Endothelial cell of umbilical vein (primary cell): ENCODE measurements around the gene GJA8. TPM values are rescaled to one million over a fixed set of nuclear protein-coding genes. Genes with fewer than 3 reads are reported as not detected.
"Not testable (repeated sequence)": the region's sequence is repeated elsewhere in the genome, so short reads cannot be mapped to it uniquely, and the experiment has no call there.

Experiments
- BruUV-seq: library from RNA; stranded (reverse); fragments of 400-500 nt; replicated peaks from 2 replicates; lab custom pipeline; 2021; lab: Mats Ljungman, UMichigan
- CTCF ChIA-PET: fragments of 300-600, 350-600 bp; sonication (Branson Sonifier 250); formaldehyde crosslinking; loops from one replicate; lab custom pipeline; 2021; ENCODE audit warnings: antibody characterized with exemption, inconsistent platforms; lab: Charles Lee
- POLR2A ChIA-PET: fragments of 300-600, 350-600 bp; sonication (Branson Sonifier 250); formaldehyde crosslinking; loops from one replicate; lab custom pipeline; 2021; ENCODE audit warnings: antibody characterized with exemption, inconsistent platforms; lab: Charles Lee
- DNase-seq: peaks from one replicate; pipeline ENCODE4 v3.0.0-alpha.2; 2011; ENCODE audit warnings: low read depth, low spot score
- FAIRE-seq: peaks from 2 replicates; lab custom pipeline; 2011; peaks lifted over from hg19 to GRCh38; lab: Jason Lieb, UNC
- H2AFZ ChIP-seq: 2 replicates; pipeline ENCODE4 v1.6.0; 2012; ENCODE audit warnings: low read depth, low read length, control low read depth, inconsistent platforms
- H3K27ac ChIP-seq: 2 replicates; pipeline ENCODE4 v1.5.1; 2011; ENCODE audit warnings: low read depth, mild to moderate bottlenecking, control low read depth, low read length, moderate library complexity; ENCODE audit not compliant: insufficient read depth
- H3K27me3 ChIP-seq, 2 experiments: 2 replicates each; pipeline versions ENCODE4 v1.6.0 to v1.6.1; 2011; ENCODE audit warnings: low read length in 2 of 2, mixed read lengths in 1 of 2; ENCODE audit not compliant: control insufficient read depth in 2 of 2, insufficient read depth in 2 of 2
- H3K36me3 ChIP-seq, 2 experiments: 2 replicates in 1 of 2; 3 replicates in 1 of 2; pipeline ENCODE4 v1.5.1; 2011; ENCODE audit warnings: low read length in 2 of 2, mild to moderate bottlenecking in 1 of 2, moderate library complexity in 1 of 2; ENCODE audit not compliant: control insufficient read depth in 2 of 2, insufficient read depth in 2 of 2; ENCODE audit errors: extremely low read depth in 1 of 2
- H3K4me1 ChIP-seq: 3 replicates; pipeline ENCODE4 v1.5.1; 2011; ENCODE audit warnings: mild to moderate bottlenecking, low read length; ENCODE audit not compliant: control insufficient read depth, insufficient read depth; ENCODE audit errors: extremely low read depth
- H3K4me2 ChIP-seq: 2 replicates; pipeline ENCODE4 v1.6.1; 2011; ENCODE audit warnings: low read length, control low read depth, mixed read lengths; ENCODE audit not compliant: insufficient read depth
- H3K4me3 ChIP-seq, 3 experiments: fragments of 200-600 bp in 1 of 3; sonication (generic), shearing (Covaris generic) in 1 of 3; replicated peaks in 1 of 3; 2 replicates each; pipeline ENCODE4 v1.5.1; 2011 to 2016; ENCODE audit warnings: control low read depth in 3 of 3, low read length in 3 of 3, mild to moderate bottlenecking in 2 of 3, inconsistent platforms in 1 of 3, low read depth in 1 of 3, moderate library complexity in 1 of 3; ENCODE audit not compliant: insufficient read depth in 1 of 3
- H3K79me2 ChIP-seq: 2 replicates; pipeline ENCODE4 v1.6.0; 2012; ENCODE audit warnings: low read length, inconsistent platforms; ENCODE audit not compliant: control insufficient read depth, insufficient read depth
- H3K9ac ChIP-seq: replicated peaks from 2 replicates; pipeline ENCODE3; 2011; ENCODE audit warnings: low read length, control low read depth; ENCODE audit not compliant: insufficient read depth; ENCODE audit errors: extremely low read depth
- H3K9me1 ChIP-seq: replicated peaks from 3 replicates; pipeline ENCODE4 v1.6.0; 2011; ENCODE audit warnings: mild to moderate bottlenecking, low read length; ENCODE audit not compliant: control insufficient read depth, insufficient read depth; ENCODE audit errors: extremely low read depth
- H3K9me3 ChIP-seq: replicated peaks from 2 replicates; pipeline ENCODE4 v1.5.1; 2012; ENCODE audit warnings: low read length, inconsistent platforms; ENCODE audit not compliant: control insufficient read depth, insufficient read depth
- H4K20me1 ChIP-seq: replicated peaks from 2 replicates; pipeline ENCODE3; 2011; ENCODE audit warnings: mild to moderate bottlenecking, low read length; ENCODE audit not compliant: control insufficient read depth, insufficient read depth; ENCODE audit errors: extremely low read depth
- CTCF ChIP-seq, 2 donors: IDR thresholded peaks; 1 replicate in 1 of 2; 2 replicates in 1 of 2; pipeline ENCODE4 v1.5.1; 2011; ENCODE audit warnings: low read length in 2 of 2, mild to moderate bottlenecking in 2 of 2, moderate library complexity in 2 of 2, control low read depth in 1 of 2, inconsistent platforms in 1 of 2, low read depth in 1 of 2; ENCODE audit not compliant: insufficient read depth in 1 of 2; ENCODE audit errors: extremely low read depth in 1 of 2
- EZH2 ChIP-seq: IDR thresholded peaks from 2 replicates; pipeline ENCODE4 v1.6.1; 2012; ENCODE audit warnings: borderline replicate concordance, low read depth, mild to moderate bottlenecking, moderate library complexity, low read length, inconsistent platforms; ENCODE audit not compliant: severe bottlenecking
- FOS ChIP-seq: IDR thresholded peaks from 2 replicates; pipeline ENCODE4 v1.6.1; 2011; ENCODE audit warnings: mild to moderate bottlenecking, low read length, moderate library complexity, borderline replicate concordance; ENCODE audit not compliant: insufficient read depth
- GATA2 ChIP-seq: IDR thresholded peaks from 2 replicates; pipeline ENCODE4 v1.7.0; 2011; ENCODE audit warnings: low read depth, mild to moderate bottlenecking, moderate library complexity, mixed read lengths, low read length; ENCODE audit not compliant: insufficient read length, insufficient read depth
- JUN ChIP-seq: IDR thresholded peaks from 2 replicates; pipeline ENCODE4 v1.6.1; 2011; ENCODE audit warnings: borderline replicate concordance, low read depth; ENCODE audit not compliant: insufficient read length, insufficient read depth
- MAX ChIP-seq: IDR thresholded peaks from 2 replicates; pipeline ENCODE4 v1.6.1; 2011; ENCODE audit not compliant: insufficient read depth, insufficient read length
- MYC ChIP-seq: IDR thresholded peaks from one replicate; pipeline ENCODE4 v1.6.1; 2011; ENCODE audit warnings: mild to moderate bottlenecking, low read depth, low read length
- POLR2A ChIP-seq: IDR thresholded peaks from 2 replicates; pipeline ENCODE4 v1.6.1; 2012; ENCODE audit warnings: low read depth, mild to moderate bottlenecking, control low read depth, low read length
- POLR2AphosphoS5 ChIP-seq: IDR thresholded peaks from 2 replicates; pipeline ENCODE4 v1.6.1; 2012; ENCODE audit warnings: low read depth, mild to moderate bottlenecking, control low read depth, low read length, moderate library complexity; ENCODE audit not compliant: insufficient read depth
- dilution Hi-C: fragments of 300-500 bp; cut with MboI; formaldehyde crosslinking; loops from one replicate; pipeline ENCODE4 v1.15.0; 2019; ENCODE audit warnings: low sequenced_read_pairs; ENCODE audit not compliant: extremely low pct_ligation_motif_present
- intact Hi-C: fragments of 100-400 bp; cut with micrococcal nuclease; formaldehyde crosslinking; loops from one replicate; pipeline ENCODE4 v1.10.0; 2022
- polyA plus RNA-seq, 4 experiments: library from polyadenylated mRNA; depleted of rRNA in 3 of 4; stranded (reverse) in 3 of 4; unstranded in 1 of 4; fragments of >200 nt; gene quantifications; 2 replicates each; pipeline versions ENCODE4 v1.2.1 to v1.2.3, GENCODE V29; 2011 to 2012; ENCODE audit warnings: missing spikeins in 1 of 4
- total RNA-seq: library from RNA; stranded (reverse); gene quantifications from 2 replicates; pipeline ENCODE4 v1.2.3, GENCODE V29; 2021

The GJA8 gene
- total and polyA plus RNA-seq, 2 donors (not counting 3 experiments of a cell fraction or from before 2014, with no cell fraction given): not detected

GRCh38 chr1:147853391-147853790, 49.2 kb upstream of the GJA8 start:
- dilution Hi-C loops (no loop called here), intact Hi-C loops (no loop called here)
- Histone ChIP-seq H4K20me1 (no peaks in the 10 kb centered on the region), H3K9me3 (no peaks in the 10 kb centered on the region), H3K79me2 (no peaks in the 10 kb centered on the region), H3K4me3 (no peak overlapping the region), H2AFZ (peak overlapping the region; percentile 80), H3K4me2 (no peak overlapping the region), H3K36me3 (no peaks in the 10 kb centered on the region), H3K9ac (no peak overlapping the region), H3K4me1 (peaks cover 42% of the 10 kb centered on the region), H3K27me3 (no peaks in the 10 kb centered on the region), H3K27ac (peak overlapping the region; percentile 32), H3K9me1 (no peaks in the 10 kb centered on the region)
- FAIRE-seq (no peak), DNase-seq (peak; percentile 52)
- no peak for TF ChIP-seq GATA2
- TF ChIP-seq MYC: no peak
- no peak for TF ChIP-seq CTCF (IDR thresholded peaks at IDR 0.05; ENCODE audit: extremely low read depth in 1 of 2, insufficient read depth in 1 of 2, low read depth in 1 of 2, low read length in 2 of 2)
- TF ChIP-seq FOS: no peak
- TF ChIP-seq EZH2: no peak
- no peak for TF ChIP-seq JUN
- TF ChIP-seq MAX: no peak
- no peak for TF ChIP-seq POLR2AphosphoS5
- no peak for TF ChIP-seq POLR2A
- BruUV-seq: no TSS peak
- ChIA-PET CTCF (interaction anchor here (1.4 kb wide), 1 partner anchor 13 kb away, joined by 4 read pairs; no protein-coding TSS in a partner anchor), POLR2A (no interaction called here)

DNA sequence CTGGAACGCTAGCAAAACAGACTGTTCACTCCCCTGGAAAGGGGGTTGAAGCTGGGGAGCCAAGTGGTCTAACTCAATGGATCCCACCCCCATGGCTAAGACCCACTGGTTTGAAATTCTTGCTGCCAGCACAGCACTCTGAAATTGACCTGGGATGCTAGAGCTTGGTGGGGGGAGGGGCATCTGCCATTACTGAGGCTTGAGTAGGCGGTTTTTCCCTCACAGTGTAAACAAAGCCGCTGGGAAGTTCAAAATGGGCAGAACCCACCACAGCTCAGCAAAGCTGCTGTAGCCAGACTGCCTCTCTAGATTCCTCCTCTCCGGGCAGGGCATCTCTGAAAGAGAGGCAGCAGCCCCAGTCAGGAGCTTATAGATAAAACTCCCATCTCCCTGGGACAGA, 47.6 kb upstream of the GJA8 start:
- POLR2A ChIA-PET, H2AFZ ChIP-seq, H3K9me1 ChIP-seq, BruUV-seq, dilution Hi-C loops, FAIRE-seq, H3K79me2 ChIP-seq, H3K4me2 ChIP-seq, H3K27ac ChIP-seq, H3K4me3 ChIP-seq, H3K27me3 ChIP-seq, H3K9me3 ChIP-seq, DNase-seq, H3K36me3 ChIP-seq, H3K9ac ChIP-seq, intact Hi-C loops, H4K20me1 ChIP-seq: not testable (repeated sequence)
- CTCF ChIA-PET: interaction anchor here (0.9 kb wide), 1 partner anchor 35 kb away, joined by 3 read pairs; no protein-coding TSS in a partner anchor
- peaks cover 32% of the 10 kb centered on the region for H3K4me1 ChIP-seq

- H3K4me2 ChIP-seq, POLR2A ChIA-PET, intact Hi-C loops, H3K4me3 ChIP-seq, H3K9me3 ChIP-seq, FAIRE-seq, DNase-seq, H4K20me1 ChIP-seq, H3K9me1 ChIP-seq, H3K27ac ChIP-seq, H3K36me3 ChIP-seq, BruUV-seq, H3K79me2 ChIP-seq, H3K9ac ChIP-seq, dilution Hi-C loops, H3K27me3 ChIP-seq, H2AFZ ChIP-seq: not testable (repeated sequence)
- CTCF ChIA-PET: interaction anchor here (0.9 kb wide), 1 partner anchor 23 kb away, joined by 4 read pairs; no protein-coding TSS in a partner anchor
- H3K4me1 ChIP-seq: peaks cover 25% of the 10 kb centered on the region
Observed at GRCh38 chr1:147855996-147856395, 46.6 kb upstream of the GJA8 start.
